Measurements from ENCODE around the gene MEOX1. TPM values are rescaled to one million over a fixed set of nuclear protein-coding genes. Genes with fewer than 3 reads are reported as not detected.

The MEOX1 gene
- total and polyA plus RNA-seq, 9 donors: 0.22 to 7.7 (median 1.2) TPM; not detected in 1

DNA sequence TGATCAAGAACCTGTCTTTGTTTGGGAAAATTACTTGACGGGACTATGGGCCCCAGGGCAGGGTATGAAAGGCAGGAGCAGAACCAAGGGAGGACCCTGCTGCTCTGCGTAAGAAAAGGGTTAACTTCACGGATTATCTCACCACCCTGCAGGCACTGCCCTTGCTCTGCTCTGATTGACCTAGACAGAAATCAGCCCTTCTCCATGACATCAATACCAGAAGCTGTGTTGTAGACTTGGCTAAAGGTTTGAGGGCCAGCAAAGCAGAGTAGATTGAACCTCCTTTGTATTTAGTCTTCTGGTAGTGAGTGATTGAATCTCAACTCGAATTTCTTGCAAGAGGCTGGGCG, 62.7 kb downstream of the MEOX1 start:
- Histone ChIP-seq H3K4me1 (ENCODE audit: insufficient read depth) (no peaks in the 10 kb centered on the region), H3K36me3 (no peaks in the 10 kb centered on the region), H3K4me3 (no peak overlapping the region), H3K27ac (no peak overlapping the region), H3K9me3 (no peaks in the 10 kb centered on the region), H3K27me3 (no peaks in the 10 kb centered on the region)
- TF ChIP-seq POLR2A (IDR thresholded peaks at IDR 0.05) (no peak), EP300 (IDR thresholded peaks at IDR 0.05) (no peak)
- TF ChIP-seq, protein P1, sequence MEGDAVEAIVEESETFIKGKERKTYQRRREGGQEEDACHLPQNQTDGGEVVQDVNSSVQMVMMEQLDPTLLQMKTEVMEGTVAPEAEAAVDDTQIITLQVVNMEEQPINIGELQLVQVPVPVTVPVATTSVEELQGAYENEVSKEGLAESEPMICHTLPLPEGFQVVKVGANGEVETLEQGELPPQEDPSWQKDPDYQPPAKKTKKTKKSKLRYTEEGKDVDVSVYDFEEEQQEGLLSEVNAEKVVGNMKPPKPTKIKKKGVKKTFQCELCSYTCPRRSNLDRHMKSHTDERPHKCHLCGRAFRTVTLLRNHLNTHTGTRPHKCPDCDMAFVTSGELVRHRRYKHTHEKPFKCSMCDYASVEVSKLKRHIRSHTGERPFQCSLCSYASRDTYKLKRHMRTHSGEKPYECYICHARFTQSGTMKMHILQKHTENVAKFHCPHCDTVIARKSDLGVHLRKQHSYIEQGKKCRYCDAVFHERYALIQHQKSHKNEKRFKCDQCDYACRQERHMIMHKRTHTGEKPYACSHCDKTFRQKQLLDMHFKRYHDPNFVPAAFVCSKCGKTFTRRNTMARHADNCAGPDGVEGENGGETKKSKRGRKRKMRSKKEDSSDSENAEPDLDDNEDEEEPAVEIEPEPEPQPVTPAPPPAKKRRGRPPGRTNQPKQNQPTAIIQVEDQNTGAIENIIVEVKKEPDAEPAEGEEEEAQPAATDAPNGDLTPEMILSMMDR (IDR thresholded peaks at IDR 0.05): no peak
- intact Hi-C loops (cut with DNase I): no loop called here
- no peak for DNase-seq
- 76 to 83% (median 77%) methylated on average over 5 of the region's 5 CpGs for WGBS, 3 donors

DNA sequence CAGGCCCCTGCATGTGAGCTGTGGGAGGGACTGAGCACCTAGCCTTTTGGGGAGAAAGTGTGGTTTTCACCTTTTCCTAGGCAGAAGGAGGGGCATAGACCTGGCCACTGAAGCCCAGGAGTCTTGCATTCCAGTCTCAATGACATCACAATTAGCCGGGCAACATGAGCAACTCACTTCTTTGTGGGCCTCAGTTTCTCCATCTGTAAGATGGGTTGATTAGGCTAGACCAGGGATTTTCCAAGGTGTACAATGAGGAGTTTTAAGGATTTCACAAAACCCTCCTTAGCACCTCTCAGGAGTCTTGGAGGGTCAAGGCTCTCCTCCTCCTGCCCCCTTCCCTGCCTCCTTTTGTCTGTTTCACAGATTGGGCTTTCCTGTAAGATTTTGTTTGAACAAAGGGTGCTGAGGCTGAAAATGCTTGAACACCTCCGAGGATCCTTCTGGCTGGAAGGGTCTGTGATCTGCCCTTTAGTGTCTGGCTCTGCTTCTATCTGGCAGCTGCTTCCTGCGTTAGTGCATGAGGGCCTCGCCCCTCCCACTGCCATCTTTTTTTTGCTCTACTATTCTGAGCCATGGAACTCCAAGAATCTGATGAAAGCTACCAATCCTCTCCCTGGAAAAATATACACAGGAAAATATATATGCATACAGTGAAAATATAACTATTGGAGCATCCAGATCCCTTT, 63.2 kb downstream of the MEOX1 start:
- no peak overlapping the region for H3K4me3 ChIP-seq
- H3K36me3 ChIP-seq: no peaks in the 10 kb centered on the region
- intact Hi-C loops (cut with DNase I): no loop called here
- WGBS, 3 donors: 64 to 73% (median 70%) methylated on average over 4 of the region's 4 CpGs
- TF ChIP-seq POLR2A (IDR thresholded peaks at IDR 0.05) (no peak), EP300 (IDR thresholded peaks at IDR 0.05) (no peak)
- TF ChIP-seq, protein P1 (IDR thresholded peaks at IDR 0.05): no peak
- H3K27me3 ChIP-seq: no peaks in the 10 kb centered on the region
- H3K27ac ChIP-seq: no peak overlapping the region
- H3K4me1 ChIP-seq (ENCODE audit: insufficient read depth): no peaks in the 10 kb centered on the region
- DNase-seq: no peak
- H3K9me3 ChIP-seq: no peaks in the 10 kb centered on the region

DNA sequence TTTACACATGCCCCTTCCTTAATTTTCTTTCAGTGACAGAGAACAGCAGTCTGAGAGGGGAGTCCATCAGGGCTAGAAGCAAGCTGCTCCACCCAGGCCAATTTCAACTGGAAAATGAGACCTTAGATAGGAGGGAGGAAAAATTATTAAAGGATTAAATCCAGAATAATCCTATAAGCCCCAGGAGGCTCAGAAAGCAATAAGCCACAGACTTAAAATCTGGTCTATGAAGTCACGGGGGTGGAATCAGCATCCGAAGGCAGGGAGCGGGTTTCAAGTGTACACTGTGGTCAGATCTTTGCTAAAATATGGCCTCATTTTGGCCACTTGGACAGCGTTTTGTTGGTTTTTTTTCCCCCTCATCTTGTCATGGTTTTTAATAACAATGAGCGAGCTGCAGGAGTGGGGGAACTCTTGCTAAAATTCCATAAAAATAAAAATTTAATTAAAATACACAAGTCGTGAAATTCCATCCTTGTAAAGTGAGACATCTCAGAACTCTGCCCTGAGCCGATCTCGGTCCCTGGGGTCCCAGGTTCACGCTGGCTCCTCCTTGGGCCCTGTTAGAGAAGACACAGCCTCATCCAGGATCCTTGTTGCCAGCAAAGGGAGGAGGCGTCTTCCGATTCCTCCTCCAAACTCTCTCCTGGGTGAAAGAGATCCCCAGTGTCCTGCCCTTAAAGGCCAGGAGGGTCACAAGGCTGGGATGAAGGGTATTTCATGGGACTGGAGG, 63.9 kb downstream of the MEOX1 start:
- Histone ChIP-seq H3K9me3 (no peaks in the 10 kb centered on the region), H3K27me3 (no peaks in the 10 kb centered on the region), H3K4me3 (no peak overlapping the region), H3K36me3 (no peaks in the 10 kb centered on the region), H3K4me1 (ENCODE audit: insufficient read depth) (no peaks in the 10 kb centered on the region), H3K27ac (no peak overlapping the region)
- no peak for TF ChIP-seq POLR2A (IDR thresholded peaks at IDR 0.05)
- TF ChIP-seq EP300 (IDR thresholded peaks at IDR 0.05): no peak
- TF ChIP-seq, protein P1 (IDR thresholded peaks at IDR 0.05): no peak
- intact Hi-C loops (cut with DNase I): no loop called here
- DNase-seq: no peak
- WGBS, 3 donors: 81 to 92% (median 89%) methylated on average over 11 of the region's 11 CpGs

DNA sequence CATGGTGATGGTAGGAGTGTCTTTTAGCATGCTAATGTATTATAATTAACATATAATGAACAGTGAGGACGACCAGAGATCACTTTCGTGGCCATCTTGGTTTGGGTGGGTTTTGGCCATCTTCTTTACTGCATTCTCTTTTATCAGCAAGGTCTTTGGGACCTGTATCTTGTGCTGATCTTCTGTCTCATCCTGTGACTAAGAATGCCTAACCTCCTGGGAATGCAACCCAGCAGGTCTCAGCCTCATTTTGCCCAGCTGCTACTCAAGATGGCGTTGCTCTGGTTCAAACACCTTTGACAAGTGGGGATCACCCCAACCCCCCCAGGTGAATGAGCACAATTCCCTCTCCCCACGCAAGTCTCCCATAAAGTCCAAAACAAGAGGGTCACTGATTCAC, 66.3 kb downstream of the MEOX1 start:
- TF ChIP-seq EP300 (IDR thresholded peaks at IDR 0.05) (no peak), POLR2A (IDR thresholded peaks at IDR 0.05) (no peak)
- TF ChIP-seq, protein P1 (IDR thresholded peaks at IDR 0.05): no peak
- Histone ChIP-seq H3K36me3 (no peaks in the 10 kb centered on the region), H3K27me3 (no peaks in the 10 kb centered on the region), H3K4me1 (ENCODE audit: insufficient read depth) (peaks cover 2% of the 10 kb centered on the region), H3K4me3 (no peak overlapping the region), H3K27ac (no peak overlapping the region), H3K9me3 (no peaks in the 10 kb centered on the region)
- 66 to 96% (median 88%) methylated on average over 4 of the region's 4 CpGs for WGBS, 3 donors
- intact Hi-C loops (cut with DNase I): no loop called here
- no peak for DNase-seq
